Amygdala (tissue), 56 donors: ENCODE results near the gene SLC1A7.
A peak's percentile ranks its signal among the peaks of the same experiment; 100 is the strongest.
"Not testable (repeated sequence)": the region's sequence is repeated elsewhere in the genome, so short reads cannot be mapped to it uniquely, and the experiment has no call there.

ENCODE experiments used
- DNase-seq, 56 donors: peaks; one replicate each; lab custom pipeline; 2025; lab: John Stamatoyannopoulos, UW

The SLC1A7 gene

DNA sequence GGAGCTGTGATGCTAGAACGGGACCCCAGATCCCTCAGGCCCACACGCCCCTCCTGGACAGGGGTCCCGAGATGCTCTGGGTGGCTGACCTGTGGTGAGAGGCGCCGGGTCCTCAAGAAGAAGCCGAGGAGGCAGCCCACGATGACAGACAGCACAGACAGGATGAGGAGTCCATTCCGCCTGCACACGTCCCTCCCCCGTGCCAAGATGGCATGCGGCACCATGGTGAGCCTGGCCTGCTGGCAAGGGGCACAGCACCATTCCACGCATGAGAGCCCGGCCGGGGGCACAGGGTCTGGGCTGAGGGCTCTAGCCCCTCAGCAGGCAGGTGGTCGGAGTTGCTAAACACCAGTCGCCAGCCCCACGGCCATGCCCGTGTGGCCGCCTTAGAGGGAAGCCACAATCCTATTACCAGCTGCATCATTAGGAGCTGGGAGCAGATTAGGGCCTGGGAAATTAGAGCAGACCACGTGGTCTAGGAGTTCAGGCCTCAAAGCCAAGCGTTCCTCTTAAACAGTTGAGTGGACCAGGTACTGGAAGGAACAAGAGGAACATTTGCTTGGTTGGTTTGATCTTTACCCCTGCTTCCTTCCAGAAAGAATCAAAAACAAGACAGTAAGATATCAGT, at the start of gene SLC1A7:
SLC1A7 (minus strand) TSS at position 413 of the 628 bp plus-strand sequence; CDS start at position 224, 189 bp downstream.
- DNase-seq = no peak

DNA sequence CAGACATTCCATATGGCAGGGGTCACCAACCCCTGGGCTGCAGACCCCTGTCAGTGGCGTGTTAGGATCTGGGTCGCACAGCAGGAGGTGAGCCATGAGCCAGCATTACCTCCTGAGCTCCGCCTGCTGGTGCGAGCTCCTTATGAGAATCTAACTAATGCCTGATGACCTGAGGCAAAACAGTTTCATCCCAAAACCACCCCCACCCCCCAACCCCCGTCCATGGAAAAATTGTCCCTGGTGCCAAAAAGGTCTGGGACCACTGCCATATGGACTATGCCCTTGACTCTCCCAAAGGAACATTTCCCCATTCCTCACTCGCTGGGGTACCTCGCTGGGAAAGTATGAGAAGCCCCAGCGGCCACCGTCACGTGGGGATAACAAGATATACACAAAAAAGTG, 47.8 kb upstream of the SLC1A7 start:
- no peak for DNase-seq

DNA sequence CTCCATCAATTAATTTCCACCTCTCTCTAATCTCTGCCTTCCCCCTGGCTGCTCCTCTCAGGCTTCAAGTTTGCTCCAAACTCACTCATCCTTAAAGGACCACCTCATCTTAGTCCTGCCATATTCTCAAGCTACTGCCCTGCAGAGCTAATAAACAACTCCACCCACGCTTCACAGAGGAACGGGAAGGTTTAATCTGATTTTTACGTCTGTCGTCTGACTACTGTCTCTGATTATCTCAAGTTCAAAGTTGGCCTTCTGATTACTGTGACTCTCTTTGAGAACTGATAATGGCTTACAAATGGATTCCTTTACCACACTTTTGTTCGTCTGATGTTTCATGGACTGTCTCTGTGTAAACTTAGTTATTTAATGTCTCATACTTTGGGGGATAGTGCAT, 46.6 kb upstream of the SLC1A7 start:
- DNase-seq = no peak

DNA sequence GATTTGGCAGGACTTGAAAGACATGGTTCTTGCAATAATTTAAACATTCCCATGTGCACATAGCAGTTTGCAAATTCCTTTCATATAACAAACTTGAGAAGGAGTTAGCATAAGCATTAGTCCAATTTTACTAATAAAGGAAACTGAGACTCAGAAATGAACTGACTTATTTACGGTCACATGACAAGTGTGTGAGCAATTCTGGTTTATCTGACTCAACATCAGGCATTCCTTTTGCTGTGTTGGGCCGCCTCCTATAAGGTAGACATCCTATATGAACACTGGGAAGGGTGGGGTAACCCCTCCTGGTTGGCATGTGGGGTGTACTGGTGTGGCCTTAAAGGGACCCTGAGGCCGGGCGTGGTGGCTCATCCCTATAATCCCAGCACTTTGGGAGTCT, 45.7 kb upstream of the SLC1A7 start:
- no peak for DNase-seq

DNA sequence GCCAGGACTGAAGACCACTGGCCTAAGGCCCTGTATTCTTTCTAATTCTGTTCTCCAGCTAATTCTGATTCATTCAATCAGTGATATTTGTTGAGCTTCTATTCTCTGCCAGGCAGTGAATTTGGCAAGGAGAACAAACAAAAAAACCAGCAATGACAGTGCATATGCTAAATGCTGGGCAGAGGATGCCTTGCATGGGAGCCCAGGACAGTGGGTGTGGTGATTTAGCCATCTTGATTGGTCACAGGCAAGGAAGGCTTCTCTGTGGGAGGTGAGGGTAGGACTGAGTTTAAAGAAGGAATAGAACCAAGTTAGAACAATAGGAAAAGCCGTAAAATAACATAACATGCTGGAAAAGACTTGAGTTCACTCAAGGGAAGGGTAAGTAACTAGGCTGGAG, 45.0 kb upstream of the SLC1A7 start:
- no peak for DNase-seq

DNA sequence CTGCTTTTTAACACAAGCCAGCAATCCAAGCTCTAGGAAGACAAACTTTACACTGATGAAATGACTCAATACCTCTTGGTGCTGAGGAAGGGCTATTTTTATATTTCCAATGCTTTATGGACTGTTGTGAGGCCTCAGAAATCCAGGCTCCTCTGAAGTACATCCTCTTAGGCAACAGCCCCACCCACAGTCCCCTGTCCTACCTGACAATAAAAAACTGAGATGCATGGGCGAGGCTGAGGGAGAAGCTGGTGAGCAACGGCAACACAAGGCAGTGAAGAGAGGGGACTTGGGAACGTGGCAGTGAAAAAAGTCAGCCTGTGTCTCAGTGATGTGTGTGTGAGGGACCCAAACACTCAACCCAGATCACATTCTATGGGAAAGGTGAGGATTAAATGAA, 44.1 kb upstream of the SLC1A7 start:
- no peak for DNase-seq

DNA sequence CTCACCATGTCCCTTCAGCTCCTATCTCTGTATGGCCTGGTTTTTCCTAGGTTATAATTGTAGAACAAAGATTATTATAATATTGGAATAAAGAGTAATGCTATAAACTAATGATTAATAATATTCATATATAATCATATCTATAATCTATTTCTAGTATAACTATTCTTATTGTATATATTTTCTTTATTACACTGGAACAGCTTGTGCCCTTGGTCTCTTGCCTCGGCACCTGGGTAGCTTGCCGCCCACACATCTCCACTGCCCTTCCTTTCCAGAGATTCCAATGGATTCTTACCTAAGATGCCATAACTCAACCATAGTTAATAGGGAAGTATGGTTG, 43.5 kb upstream of the SLC1A7 start:
- not testable (repeated sequence) for DNase-seq

DNA sequence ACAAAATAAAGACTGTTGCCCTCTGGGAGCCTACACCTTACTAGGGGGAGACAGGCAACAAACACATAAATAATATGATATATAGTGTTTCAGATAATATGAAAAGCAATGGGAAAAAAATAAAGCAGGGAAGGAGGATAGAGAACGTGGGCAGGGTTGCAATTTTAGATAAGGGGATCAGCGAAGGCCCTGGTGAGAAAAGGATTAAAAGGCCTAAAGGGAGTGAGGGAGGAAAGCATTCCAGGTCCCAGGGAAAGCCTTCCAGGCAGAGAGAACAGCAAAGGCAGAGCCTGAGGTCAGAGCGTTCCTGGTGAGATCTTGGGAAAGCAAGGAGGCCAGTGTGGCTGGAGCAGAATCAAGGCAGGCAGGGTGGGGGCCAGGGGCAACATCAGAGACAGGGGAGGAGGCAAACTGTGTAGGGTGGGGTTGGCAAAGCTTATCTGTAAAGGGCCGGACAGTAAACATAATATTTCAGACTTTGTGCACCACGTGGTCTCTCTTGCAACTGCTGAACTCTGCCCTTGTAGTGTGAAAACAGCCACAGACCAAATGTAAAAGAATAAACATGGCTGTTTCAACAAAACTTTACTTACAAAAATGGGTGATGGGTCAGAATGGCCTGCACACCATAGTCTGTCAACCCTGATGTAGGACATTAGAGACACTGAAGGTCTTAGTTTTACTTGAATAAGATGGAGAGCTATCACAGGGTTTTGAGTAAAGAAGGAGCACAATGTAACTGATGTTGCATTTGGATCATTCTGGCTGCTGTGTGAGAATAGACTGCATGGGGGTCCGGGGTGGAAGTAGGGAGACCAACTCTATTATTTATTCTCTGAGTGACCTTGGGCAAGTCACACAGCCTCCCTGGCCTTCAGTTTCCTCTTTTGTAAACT, 40.9 kb upstream of the SLC1A7 start:
- DNase-seq = no peak

DNA sequence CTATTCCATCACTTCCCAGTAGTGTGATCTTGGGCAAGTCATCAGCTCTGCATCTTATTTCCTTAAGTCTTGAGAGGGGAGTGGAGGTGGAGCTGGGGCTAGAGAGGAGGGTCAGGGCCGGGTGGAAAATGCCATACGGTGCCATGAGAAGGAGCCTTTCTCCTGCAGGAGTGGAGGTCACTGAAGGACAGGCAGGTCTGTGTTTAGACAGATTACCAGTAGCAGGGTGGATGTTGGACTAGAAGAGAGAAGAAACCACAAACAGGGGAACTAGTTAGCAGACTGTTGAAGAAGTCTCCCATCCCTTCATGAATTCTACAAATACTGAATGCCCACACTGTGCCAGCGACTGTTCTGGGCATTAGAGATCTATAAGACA, 40.3 kb upstream of the SLC1A7 start:
- DNase-seq = no peak

DNA sequence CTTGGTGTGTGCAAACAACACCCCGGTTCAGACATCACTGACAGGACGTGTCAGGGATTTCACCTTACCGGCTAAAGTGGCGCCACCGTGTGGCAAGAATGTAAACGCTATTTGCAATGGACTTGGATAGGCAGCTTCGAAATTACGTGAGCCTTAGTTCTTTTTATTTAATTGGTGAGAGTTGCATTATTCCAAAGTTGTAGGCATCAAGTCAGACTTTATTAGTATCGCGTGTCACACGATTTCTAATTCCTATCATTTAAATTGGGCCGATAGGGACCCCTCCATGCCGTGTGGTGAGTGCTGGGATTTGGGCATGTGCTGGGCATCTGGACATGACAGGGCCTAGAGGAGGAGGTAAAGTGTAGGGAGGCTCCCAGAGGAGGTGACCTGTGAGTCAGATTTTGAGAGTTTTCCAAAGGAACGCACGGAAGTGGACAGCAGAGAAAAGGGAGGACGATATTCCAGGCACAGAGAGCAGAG, 39.7 kb upstream of the SLC1A7 start:
- DNase-seq = peak in 41 of 56 donors; percentile 2 to 79 (median 32)

DNA sequence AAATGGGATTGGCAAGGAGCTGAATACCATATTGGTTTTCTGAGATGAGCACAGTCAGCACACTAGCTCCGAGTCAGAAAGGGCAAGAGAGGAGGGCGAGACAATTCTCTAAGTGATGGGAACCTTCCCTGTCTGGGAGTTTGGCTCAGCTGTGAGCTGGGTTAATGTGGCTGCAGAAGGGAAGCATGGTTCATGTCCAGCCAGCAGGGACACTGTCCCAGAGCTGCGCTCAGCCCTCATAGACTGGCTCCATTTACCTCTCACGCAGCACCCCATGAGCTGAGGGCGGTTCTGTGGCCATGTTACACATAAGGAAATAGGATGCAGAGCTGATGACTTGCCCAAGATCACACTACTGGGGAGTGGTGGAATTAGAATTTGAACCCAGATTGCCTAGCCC, 38.5 kb upstream of the SLC1A7 start:
- DNase-seq = no peak

DNA sequence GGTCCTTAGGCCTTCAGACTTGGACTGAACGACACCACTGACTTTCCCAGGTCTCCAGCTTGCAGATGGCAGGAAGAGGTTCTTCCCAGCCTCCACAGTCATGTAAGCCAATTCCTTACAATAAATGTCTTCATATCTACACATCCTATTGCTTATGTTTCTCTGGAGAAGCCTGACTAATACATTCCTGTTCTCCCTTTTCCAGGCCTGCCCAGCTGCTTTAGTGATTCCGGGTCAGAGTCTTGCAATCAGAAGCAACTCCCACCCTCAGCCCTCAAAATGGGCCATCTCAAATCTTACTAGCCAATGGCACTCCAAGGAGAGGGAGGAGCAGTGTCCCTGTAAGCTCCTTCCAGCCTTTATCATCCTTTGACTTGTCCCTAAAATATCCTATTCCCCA, 37.8 kb upstream of the SLC1A7 start:
- no peak for DNase-seq

DNA sequence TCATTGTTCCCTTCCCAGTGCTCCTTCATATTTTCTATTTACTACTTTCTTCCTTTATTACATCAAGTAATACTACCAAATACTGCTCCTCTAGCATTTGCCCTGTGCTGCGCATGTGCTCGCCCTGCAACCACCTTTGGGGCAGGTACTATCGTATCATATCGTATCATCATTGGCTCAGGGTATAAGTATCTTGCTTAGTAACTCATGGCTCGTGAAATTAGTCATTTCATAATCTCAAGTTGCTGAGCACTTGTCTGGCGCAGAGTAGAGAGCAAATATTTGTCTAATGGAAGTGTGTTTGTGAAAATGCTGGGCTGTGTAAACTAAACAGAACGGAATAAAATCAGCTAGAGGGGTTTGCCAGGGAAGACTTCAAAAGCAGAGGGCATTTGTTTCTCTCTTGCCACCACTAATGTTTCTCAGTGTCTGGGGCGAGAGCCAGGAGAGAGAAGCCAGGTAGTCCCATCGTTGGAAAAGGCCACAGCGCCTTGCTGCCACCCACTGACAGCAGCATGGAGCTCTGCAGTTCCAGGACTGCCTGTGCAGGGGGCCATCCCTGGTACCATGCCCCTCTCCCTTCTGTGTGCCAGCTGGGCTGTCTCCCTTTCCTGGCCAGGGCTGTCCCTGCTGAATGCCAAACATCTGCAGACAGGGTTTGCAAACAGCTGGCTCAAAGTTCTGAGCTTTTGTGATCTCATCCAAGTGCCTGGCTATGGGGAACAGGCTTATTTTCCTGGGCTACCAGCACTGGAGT, 34.2 kb upstream of the SLC1A7 start:
- peak in 9 of 56 donors; percentile 4 to 22 (median 12) for DNase-seq

DNA sequence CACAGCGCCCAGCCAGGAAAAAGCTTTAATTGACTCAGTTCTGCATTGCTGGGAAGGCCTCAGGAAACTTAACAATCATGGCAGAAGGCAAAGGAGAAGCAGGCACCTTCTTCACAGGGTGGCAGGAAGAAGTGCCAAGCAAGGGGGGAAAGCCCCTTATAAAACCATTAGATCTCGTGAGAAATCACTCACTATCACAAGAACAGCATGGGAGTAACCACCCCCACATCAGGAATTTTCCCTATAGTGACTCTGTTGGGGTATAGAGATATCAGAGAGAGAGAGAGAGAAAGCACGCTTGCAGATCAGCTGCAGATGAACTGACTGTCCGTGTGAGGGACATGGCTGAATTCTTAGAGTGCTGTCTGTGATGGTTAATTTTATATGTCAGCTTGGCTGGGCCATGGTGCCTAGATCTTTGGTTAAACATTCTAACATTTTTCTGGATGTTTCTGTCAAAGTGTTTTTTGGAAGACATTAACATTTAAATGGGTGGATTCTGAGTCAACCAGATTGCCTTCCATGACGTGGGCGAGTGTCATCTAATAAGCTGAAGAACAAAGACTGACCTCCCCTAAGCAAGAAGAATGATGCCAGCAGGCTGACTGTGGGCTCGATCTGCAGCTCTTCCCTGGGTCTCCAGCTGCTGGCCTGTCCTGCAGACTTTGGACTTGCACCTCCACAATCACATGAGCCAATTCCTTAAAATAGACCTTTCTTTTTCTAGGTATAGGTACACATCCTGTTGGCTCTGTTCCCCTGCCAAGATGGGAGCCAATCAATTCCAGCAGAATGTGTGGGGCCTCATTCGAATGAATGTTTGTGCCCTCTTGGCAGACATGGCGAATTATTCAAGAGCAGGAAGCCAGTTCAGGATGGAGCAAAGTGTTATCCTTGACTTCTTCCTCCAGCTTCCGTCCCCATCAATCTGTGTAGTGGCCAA, 32.8 kb upstream of the SLC1A7 start:
- DNase-seq = no peak

DNA sequence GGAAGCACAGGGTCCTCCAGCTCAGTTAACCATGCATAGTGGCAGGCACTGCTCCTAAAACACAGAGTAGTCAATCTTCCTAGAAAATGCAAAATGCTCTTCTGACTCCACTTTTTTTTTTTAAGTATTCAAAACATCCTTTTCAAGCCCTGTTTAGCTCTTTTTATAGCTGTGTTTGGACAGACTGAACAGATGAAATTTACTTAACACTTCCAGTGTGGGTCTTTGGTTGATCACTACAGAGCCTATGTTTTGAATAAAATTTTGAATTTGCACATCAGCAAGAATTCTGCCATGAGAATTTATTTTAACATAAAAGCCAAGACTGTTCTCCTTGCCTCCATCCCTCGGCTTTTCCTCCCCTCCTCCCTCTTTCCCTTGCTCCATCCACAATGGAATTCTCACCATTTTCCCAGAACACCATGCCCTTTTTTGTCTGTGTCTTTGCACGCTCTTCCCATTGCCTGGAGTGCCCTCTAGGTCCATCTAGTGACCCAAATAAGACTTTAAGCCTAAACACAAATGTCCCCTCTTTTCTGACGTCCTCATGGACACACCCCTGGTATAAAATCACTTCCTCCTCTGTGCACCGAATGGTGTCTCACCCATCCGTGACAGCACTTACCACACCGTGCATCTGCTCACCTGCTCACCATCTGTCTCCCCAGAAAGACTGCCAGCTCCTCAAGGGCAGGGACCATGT, 30.1 kb upstream of the SLC1A7 start:
- no peak for DNase-seq

DNA sequence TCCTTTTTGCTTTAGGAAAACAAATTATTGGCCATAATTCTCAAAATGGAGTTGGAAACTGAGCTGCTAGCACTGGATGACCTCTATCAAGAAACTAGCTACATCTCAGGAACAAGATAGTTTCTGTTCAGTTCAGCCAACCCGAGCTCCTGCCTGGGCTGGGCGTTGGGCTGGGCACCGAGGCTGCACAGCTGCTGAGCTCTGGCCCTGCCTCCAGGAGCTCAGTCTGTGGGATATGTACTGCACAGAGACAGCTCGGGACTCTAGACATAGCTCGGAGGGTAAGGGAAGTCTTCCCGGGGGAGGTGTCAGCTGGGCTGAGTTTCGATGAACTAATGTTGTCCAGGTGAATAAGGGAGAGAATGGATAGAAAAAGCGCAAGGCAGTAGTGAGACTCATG, 24.5 kb upstream of the SLC1A7 start:
- DNase-seq = no peak

DNA sequence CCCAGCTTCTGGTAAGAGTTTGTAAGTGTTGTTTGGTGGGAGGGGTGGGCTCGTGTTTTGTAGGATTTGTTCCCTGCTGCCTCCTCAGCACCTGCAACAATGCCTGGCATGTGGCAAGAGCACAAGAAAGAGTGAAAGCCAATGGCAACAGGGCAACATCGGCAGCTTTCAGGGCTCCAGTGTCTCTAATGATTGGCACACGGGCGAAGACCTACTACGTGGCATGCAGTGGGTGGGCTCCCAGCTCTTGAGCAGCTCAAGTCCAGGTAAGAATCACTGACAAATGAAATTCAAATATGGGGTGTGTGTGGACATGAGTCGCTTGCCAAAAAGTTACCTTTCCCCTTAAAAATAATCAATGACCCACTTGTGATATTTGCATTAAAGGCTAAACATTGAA, 23.9 kb upstream of the SLC1A7 start:
- DNase-seq = no peak

DNA sequence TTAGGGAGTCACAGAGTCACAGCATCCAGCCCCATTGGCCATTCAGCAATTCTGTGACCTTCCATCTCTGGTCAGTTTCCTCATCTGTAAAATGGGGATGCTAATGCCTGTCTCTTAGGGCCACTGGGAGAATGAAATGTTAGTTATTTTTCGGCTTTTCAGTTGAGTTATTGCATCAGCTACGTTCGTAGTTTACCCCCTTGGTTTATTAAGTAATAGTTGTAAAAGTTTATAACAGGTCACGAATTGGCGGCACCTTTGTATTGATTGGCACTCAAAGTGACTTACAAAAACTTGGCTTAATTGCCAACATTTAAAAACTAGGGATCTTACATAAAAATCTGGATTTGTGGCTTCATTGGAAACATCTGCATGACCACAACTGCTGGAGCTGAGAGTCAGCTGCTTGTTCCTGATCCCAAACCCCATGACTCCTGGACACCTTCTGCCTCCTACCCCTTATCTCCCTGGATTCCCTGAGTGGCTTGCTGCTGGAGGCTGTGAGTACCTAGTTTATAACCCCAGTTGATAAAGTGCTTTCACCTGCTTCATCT, 23.0 kb upstream of the SLC1A7 start:
- no peak for DNase-seq

DNA sequence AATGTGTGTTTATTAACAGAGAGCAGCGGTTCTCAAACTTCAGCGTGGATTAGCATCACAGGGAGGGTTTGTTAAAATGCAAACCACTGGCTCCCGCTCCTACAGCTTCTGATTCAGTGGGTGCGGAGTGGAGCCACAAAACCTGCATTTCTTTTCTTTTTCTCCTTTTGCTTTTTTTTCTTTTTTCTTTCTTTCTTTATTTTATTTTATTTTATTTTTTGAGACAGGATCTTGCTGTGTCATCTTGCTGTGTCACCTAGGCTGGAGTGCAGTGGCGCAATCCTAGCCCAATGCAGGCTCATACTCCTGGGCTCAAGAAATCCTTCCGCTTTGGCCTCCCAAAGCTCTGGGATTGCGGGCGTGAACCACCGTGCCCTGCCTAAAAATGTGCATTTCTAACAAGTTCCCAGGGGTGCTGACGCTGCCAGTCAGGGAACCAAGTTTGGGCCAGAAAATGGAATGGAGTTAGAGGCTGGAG, 20.9 kb upstream of the SLC1A7 start:
- DNase-seq = no peak
